HL-60 (cell line): ENCODE results near the gene IL17RD.

Experiments used
- CTCF ChIP-seq: IDR thresholded peaks from one replicate; pipeline ENCODE4 v1.5.1; 2011; ENCODE audit warnings: low read length, control low read depth, inconsistent platforms; ENCODE audit not compliant: insufficient read depth
- POLR2AphosphoS5 ChIP-seq: IDR thresholded peaks from 2 replicates; pipeline ENCODE4 v1.6.1; 2012; ENCODE audit warnings: low read depth
- REST ChIP-seq: IDR thresholded peaks from 2 replicates; pipeline ENCODE4 v1.6.1; 2012; ENCODE audit warnings: low read depth; ENCODE audit not compliant: insufficient replicate concordance

GRCh38 chr3:57052662-57053061 is 112.5 kb downstream of the IL17RD start:
- TF ChIP-seq REST, result no peak
- TF ChIP-seq POLR2AphosphoS5, result no peak
- no peak for TF ChIP-seq CTCF
